Tibial artery (tissue), 4 donors: Measurements from ENCODE around the gene PADI1.

Experiments
- DNase-seq, 2 donors: peaks; one replicate each; pipeline ENCODE4 v3.0.0-alpha.2; 2019
- H3K27ac ChIP-seq, 2 donors: fragments of 200-600 bp; sonication (generic) in 1 of 2; 1 replicate in 1 of 2; 2 replicates in 1 of 2; pipeline ENCODE4 v1.5.1; 2018 to 2019; ENCODE audit warnings: mild to moderate bottlenecking in 1 of 2
- H3K27me3 ChIP-seq, 2 donors: fragments of 200-600 bp; sonication (generic) in 1 of 2; one replicate each; pipeline versions ENCODE4 v1.5.1 to v1.6.0; 2016 to 2019
- H3K36me3 ChIP-seq, 3 donors: fragments of 200-600 bp; sonication (generic) in 2 of 3; one replicate each; pipeline ENCODE4 v1.5.1; 2016 to 2019; ENCODE audit warnings: mild to moderate bottlenecking in 2 of 3
- H3K4me1 ChIP-seq, 4 donors: fragments of 200-600 bp; sonication (generic) in 2 of 4; 1 replicate in 3 of 4; 2 replicates in 1 of 4; pipeline ENCODE4 v1.5.1; 2016 to 2019
- H3K4me3 ChIP-seq, 2 donors: fragments of 200-600 bp; sonication (generic) in 1 of 2; 1 replicate in 1 of 2; 2 replicates in 1 of 2; pipeline ENCODE4 v1.5.1; 2018 to 2019; ENCODE audit warnings: mild to moderate bottlenecking in 2 of 2
- H3K9me3 ChIP-seq, 3 donors: fragments of 200-600 bp; sonication (generic) in 1 of 3; one replicate each; pipeline ENCODE4 v1.5.1; 2016 to 2019
- intact Hi-C: fragments of 100-400 bp; cut with DNase I; formaldehyde crosslinking; loops from one replicate; pipeline ENCODE4 v1.15.0; 2023; ENCODE audit warnings: low total_unique reads
- TF ChIP-seq, protein P1 (sequence below), 2 experiments: fragments of 200-600 bp in 1 of 2; fragments of 450-650 bp in 1 of 2; IDR thresholded peaks; one replicate each; pipeline ENCODE4 v1.5.1; 2017 to 2019; ENCODE audit warnings: antibody characterized with exemption in 2 of 2, mild to moderate bottlenecking in 1 of 2, moderate library complexity in 1 of 2

Gene PADI1

DNA sequence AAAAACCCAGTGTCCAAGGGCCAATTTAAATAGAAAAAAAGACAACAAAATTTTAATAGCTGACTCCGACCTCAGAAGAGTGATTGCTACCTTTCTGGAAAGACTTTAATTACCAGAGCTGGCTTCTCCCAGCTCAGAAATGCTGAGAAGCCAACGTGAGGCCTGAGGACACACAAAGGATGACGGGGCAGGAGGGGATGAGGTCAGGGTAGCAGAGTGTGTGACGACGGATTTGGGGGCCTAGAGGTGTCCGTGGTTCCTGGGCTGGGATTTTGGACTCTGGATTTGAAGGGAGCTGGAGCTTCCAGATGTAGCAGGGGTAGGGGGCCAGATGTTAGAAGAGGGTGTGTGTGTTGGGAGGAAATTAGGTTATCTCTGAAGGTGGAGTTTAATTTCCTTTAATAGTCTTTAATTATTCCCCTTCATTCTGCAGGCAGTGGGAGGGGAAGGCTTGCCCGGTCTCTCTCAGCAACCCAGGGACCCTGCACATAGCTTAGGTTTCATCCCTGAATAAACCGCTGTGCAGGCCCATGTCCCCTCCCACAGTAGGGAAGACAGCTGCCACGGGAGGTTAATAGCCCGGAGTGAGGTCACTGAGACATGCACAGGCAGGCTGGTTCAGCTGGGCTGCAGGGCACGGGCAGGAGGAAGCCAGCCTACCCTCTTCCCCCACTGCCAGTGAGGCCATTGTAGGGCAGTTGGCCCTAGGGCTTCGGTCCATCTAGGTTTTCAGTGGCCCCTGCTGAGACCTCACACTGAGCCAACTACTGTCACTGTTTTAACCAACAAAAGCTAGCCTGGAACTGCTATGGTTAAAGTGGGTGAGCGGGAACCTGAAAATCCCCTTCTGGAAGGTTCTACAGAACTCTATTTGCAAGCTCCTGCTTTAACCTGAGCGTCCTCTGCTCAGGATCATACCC is 40.2 kb downstream of the PADI1 start:
- no peak for DNase-seq
- H3K27ac ChIP-seq, result no peak overlapping the region
- H3K9me3 ChIP-seq, result no peaks in the 10 kb centered on the region
- H3K4me3 ChIP-seq, result no peak overlapping the region
- intact Hi-C loops, result no loop called here
- H3K4me1 ChIP-seq, result no peaks in the 10 kb centered on the region
- H3K27me3 ChIP-seq, result peaks cover 0 to 28% of the 10 kb centered on the region in 2 donors
- no peaks in the 10 kb centered on the region for H3K36me3 ChIP-seq
- TF ChIP-seq, protein P1, sequence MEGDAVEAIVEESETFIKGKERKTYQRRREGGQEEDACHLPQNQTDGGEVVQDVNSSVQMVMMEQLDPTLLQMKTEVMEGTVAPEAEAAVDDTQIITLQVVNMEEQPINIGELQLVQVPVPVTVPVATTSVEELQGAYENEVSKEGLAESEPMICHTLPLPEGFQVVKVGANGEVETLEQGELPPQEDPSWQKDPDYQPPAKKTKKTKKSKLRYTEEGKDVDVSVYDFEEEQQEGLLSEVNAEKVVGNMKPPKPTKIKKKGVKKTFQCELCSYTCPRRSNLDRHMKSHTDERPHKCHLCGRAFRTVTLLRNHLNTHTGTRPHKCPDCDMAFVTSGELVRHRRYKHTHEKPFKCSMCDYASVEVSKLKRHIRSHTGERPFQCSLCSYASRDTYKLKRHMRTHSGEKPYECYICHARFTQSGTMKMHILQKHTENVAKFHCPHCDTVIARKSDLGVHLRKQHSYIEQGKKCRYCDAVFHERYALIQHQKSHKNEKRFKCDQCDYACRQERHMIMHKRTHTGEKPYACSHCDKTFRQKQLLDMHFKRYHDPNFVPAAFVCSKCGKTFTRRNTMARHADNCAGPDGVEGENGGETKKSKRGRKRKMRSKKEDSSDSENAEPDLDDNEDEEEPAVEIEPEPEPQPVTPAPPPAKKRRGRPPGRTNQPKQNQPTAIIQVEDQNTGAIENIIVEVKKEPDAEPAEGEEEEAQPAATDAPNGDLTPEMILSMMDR (IDR thresholded peaks at IDR 0.05), result no peak

DNA sequence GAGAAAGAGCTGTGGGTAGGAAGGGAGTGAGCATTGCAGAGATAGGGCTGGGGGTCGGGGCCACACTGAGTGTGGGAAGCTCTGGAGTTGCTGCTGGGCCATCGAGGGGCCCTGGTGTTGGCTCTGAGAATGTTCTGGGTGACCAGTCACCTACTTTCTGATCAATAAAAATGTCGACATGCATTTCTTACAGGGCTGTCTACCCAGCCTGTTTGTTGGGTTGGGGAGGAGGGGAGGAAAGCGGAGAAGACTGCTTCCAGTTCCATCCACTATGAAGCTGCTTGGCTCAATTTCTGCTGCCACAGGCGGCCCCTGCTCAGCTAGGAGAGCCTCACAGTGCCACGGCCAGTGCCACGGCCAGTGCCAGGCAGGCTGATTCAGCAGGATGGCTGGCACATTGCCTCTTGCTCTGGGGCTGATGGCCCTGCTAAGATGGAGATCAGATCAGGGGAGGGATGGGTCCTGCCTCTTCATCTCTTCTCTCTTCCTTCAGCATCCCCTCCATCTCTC is 40.9 kb downstream of the PADI1 start:
- no peak overlapping the region for H3K4me3 ChIP-seq
- H3K27ac ChIP-seq, result no peak overlapping the region
- H3K9me3 ChIP-seq, result no peaks in the 10 kb centered on the region
- DNase-seq, result no peak
- TF ChIP-seq, protein P1 (IDR thresholded peaks at IDR 0.05), result no peak
- H3K4me1 ChIP-seq, result no peaks in the 10 kb centered on the region
- H3K27me3 ChIP-seq, result peaks cover 0 to 35% of the 10 kb centered on the region in 2 donors
- H3K36me3 ChIP-seq, result no peaks in the 10 kb centered on the region
- intact Hi-C loops, result no loop called here

DNA sequence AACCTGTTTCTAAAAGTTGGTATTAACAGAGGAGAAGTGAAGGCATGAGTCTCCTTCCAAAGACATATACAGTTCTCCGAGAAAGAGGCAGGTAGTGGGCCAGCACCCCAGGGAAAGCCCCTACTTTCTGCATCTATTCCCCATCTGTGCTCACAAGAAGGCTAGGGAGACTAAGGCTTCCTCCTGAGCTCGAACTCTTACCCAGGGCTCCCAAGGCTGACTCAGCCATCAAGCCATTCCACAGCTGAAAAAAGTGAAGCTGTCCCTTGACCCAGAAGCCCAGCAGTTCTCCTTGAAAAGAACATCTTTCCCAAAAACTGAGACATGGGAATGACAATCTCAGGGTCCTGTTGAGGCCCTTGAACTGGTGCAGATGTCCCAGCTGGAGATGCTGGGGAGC is 42.0 kb downstream of the PADI1 start:
- peaks cover 0 to 41% of the 10 kb centered on the region in 2 donors for H3K27me3 ChIP-seq
- intact Hi-C loops, result no loop called here
- TF ChIP-seq, protein P1 (IDR thresholded peaks at IDR 0.05), result no peak

DNA sequence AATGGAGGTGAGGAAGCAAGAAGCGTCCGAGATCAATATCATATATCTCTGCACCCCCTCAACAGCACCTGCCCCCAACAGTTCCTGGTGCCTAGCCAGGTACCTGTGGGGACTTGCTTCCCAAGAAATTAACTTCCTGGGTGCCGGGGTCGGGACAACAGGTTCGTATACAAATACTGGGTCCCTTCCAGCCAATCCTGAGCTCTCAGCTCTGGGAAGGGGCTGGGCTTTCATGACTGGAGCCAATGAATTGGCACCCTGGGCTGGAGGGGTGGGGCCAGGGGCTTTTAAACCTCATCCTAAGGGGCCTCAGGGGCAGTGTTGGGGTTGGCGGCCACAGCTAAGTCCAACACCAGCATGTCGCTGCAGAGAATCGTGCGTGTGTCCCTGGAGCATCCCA is 43.9 kb downstream of the PADI1 start, which contains the start of gene PADI3:
PADI3 (plus strand) TSS at position 318 of the 400 bp plus-strand sequence; CDS start at position 358, 40 bp downstream.
- TF ChIP-seq, protein P1 (IDR thresholded peaks at IDR 0.05), result no peak
- DNase-seq, result no peak
- Histone ChIP-seq H3K36me3 (no peaks in the 10 kb centered on the region), H3K4me3 (no peak within 1 kb of the TSS), H3K4me1 (no peaks in the 10 kb centered on the region), H3K27ac (no peak within 1 kb of the TSS), H3K27me3 (peaks cover 0 to 47% of the 10 kb centered on the region in 2 donors), H3K9me3 (no peaks in the 10 kb centered on the region)
- intact Hi-C loops, result no loop called here

More for the DNA sequence above, 42.0 kb downstream of the PADI1 start:
- Histone ChIP-seq H3K36me3 (no peaks in the 10 kb centered on the region), H3K9me3 (no peaks in the 10 kb centered on the region), H3K4me3 (no peak overlapping the region), H3K27ac (no peak overlapping the region), H3K4me1 (no peaks in the 10 kb centered on the region)
- no peak for DNase-seq

DNA sequence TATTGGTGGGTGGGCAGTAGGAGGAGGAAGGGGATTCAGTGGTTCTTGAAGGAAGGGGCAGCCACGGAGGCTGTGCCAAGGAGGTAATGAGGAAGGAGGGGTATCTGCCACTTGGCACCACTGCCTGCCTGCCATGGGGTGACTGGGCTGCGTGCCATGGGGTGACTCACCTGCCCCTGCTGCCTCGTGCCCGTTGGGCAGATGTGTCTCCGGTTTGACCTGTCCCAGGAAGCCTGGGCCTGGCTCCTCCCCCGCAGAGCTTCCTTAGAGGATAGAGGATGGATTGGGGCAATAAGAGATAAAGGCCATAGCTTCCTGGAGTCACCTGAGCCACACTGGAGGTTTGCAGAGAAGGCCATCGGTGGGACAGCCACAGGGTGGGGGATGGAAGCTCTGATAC is 45.7 kb downstream of the PADI1 start:
- intact Hi-C loops, result no loop called here
- no peak overlapping the region for H3K27ac ChIP-seq
- no peaks in the 10 kb centered on the region for H3K36me3 ChIP-seq
- no peaks in the 10 kb centered on the region for H3K4me1 ChIP-seq
- TF ChIP-seq, protein P1 (IDR thresholded peaks at IDR 0.05), result no peak
- no peaks in the 10 kb centered on the region for H3K9me3 ChIP-seq
- DNase-seq, result no peak
- peaks cover 0 to 53% of the 10 kb centered on the region in 2 donors for H3K27me3 ChIP-seq
- no peak overlapping the region for H3K4me3 ChIP-seq
